ENCODE results near the gene OR2AJ1.

- no peak for TF ChIP-seq POLR2AphosphoS5 (IDR thresholded peaks at IDR 0.05; ENCODE audit: low read depth, low read length)
- TF ChIP-seq SIN3A (IDR thresholded peaks at IDR 0.05; ENCODE audit: borderline replicate concordance, insufficient read depth, low read length) = no peak
These were observed 18.1 kb upstream of the OR2AJ1 start for GRCh38 chr1:247906504-247907047.

Data from PFSK-1 (cell line).